GM19452 (cell line): ENCODE results near the gene DUS1L.

Experiments used
- ATAC-seq: cut with Tn5 transposase; IDR thresholded peaks from one replicate; pipeline ENCODE4 v1.9.1; 2021; ENCODE audit not compliant: unreplicated experiment

DUS1L gene

GRCh38 chr17:82077617-82078358 lies 12.2 kb upstream of the DUS1L start:
- no peak for ATAC-seq

- no peak for ATAC-seq
Measured at GRCh38 chr17:82076785-82077591, 11.4 kb upstream of the DUS1L start.

GRCh38 chr17:82076018-82076784 lies 10.6 kb upstream of the DUS1L start:
- ATAC-seq, result no peak

- no peak for ATAC-seq
Measured at GRCh38 chr17:82073446-82073845, 7.8 kb upstream of the DUS1L start.

- no peak for ATAC-seq
Measured at GRCh38 chr17:82072827-82073226, 7.2 kb upstream of the DUS1L start.

GRCh38 chr17:82070611-82071010 lies 5.0 kb upstream of the DUS1L start:
- ATAC-seq, result no peak

GRCh38 chr17:82065193-82065637 lies 389 bp downstream of the DUS1L start:
- ATAC-seq, result peak; percentile 28

- no peak for ATAC-seq
Measured at GRCh38 chr17:82064433-82065192, 991 bp downstream of the DUS1L start.

GRCh38 chr17:82063424-82064415 lies 1.9 kb downstream of the DUS1L start:
- ATAC-seq, result no peak

GRCh38 chr17:82062984-82063368 lies 2.6 kb downstream of the DUS1L start:
- ATAC-seq, result no peak

GRCh38 chr17:82062076-82062983 lies 3.3 kb downstream of the DUS1L start:
- no peak for ATAC-seq

- ATAC-seq, result no peak
Measured at GRCh38 chr17:82061047-82061925, 4.3 kb downstream of the DUS1L start.

- no peak for ATAC-seq
Measured at GRCh38 chr17:82060614-82061013, 5.0 kb downstream of the DUS1L start.

GRCh38 chr17:82060001-82060380 lies 5.6 kb downstream of the DUS1L start:
- no peak for ATAC-seq

GRCh38 chr17:82059272-82060000 lies 6.2 kb downstream of the DUS1L start:
- ATAC-seq, result no peak

GRCh38 chr17:82058855-82059249 lies 6.8 kb downstream of the DUS1L start:
- no peak for ATAC-seq
